GM06990 (cell line): ENCODE data around the gene CCDC157.
"Not testable (repeated sequence)": the region's sequence is repeated elsewhere in the genome, so short reads cannot be mapped to it uniquely, and the experiment has no call there.

Experiments
- DNase-seq: peaks from one replicate; pipeline ENCODE4 v3.0.0-alpha.2; 2011; ENCODE audit not compliant: insufficient read length; ENCODE audit errors: extremely low read depth
- H3K27me3 ChIP-seq: replicated peaks from 2 replicates; pipeline ENCODE4 v1.6.0; 2011; ENCODE audit warnings: low read length; ENCODE audit not compliant: control insufficient read depth, insufficient read depth
- H3K36me3 ChIP-seq: 2 replicates; pipeline ENCODE4 v1.5.1; 2011; ENCODE audit warnings: low read length; ENCODE audit not compliant: control insufficient read depth, insufficient read depth
- H3K4me3 ChIP-seq: replicated peaks from 2 replicates; pipeline ENCODE4 v1.5.1; 2011; ENCODE audit warnings: low read depth, mild to moderate bottlenecking, control low read depth, low read length
- TF ChIP-seq, protein P1 (sequence below): IDR thresholded peaks from 2 replicates; pipeline ENCODE4 v1.5.1; 2011; ENCODE audit warnings: low read length, control low read depth, mild to moderate bottlenecking, inconsistent platforms; ENCODE audit not compliant: insufficient read depth, poor library complexity, severe bottlenecking

Gene CCDC157

GRCh38 chr22:30396871-30397655, 40.3 kb downstream of the CCDC157 start, which contains the start of gene SEC14L2:
SEC14L2 (plus strand) TSS chr22:30397018; CDS start chr22:30397117, 99 bp downstream.
- Histone ChIP-seq H3K27me3 (peaks cover 3% of the 10 kb centered on the region), H3K36me3 (no peaks in the 10 kb centered on the region), H3K4me3 (peak within 1 kb of the TSS; percentile 64)
- DNase-seq: no peak
- TF ChIP-seq, protein P1, sequence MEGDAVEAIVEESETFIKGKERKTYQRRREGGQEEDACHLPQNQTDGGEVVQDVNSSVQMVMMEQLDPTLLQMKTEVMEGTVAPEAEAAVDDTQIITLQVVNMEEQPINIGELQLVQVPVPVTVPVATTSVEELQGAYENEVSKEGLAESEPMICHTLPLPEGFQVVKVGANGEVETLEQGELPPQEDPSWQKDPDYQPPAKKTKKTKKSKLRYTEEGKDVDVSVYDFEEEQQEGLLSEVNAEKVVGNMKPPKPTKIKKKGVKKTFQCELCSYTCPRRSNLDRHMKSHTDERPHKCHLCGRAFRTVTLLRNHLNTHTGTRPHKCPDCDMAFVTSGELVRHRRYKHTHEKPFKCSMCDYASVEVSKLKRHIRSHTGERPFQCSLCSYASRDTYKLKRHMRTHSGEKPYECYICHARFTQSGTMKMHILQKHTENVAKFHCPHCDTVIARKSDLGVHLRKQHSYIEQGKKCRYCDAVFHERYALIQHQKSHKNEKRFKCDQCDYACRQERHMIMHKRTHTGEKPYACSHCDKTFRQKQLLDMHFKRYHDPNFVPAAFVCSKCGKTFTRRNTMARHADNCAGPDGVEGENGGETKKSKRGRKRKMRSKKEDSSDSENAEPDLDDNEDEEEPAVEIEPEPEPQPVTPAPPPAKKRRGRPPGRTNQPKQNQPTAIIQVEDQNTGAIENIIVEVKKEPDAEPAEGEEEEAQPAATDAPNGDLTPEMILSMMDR: no peak

DNA sequence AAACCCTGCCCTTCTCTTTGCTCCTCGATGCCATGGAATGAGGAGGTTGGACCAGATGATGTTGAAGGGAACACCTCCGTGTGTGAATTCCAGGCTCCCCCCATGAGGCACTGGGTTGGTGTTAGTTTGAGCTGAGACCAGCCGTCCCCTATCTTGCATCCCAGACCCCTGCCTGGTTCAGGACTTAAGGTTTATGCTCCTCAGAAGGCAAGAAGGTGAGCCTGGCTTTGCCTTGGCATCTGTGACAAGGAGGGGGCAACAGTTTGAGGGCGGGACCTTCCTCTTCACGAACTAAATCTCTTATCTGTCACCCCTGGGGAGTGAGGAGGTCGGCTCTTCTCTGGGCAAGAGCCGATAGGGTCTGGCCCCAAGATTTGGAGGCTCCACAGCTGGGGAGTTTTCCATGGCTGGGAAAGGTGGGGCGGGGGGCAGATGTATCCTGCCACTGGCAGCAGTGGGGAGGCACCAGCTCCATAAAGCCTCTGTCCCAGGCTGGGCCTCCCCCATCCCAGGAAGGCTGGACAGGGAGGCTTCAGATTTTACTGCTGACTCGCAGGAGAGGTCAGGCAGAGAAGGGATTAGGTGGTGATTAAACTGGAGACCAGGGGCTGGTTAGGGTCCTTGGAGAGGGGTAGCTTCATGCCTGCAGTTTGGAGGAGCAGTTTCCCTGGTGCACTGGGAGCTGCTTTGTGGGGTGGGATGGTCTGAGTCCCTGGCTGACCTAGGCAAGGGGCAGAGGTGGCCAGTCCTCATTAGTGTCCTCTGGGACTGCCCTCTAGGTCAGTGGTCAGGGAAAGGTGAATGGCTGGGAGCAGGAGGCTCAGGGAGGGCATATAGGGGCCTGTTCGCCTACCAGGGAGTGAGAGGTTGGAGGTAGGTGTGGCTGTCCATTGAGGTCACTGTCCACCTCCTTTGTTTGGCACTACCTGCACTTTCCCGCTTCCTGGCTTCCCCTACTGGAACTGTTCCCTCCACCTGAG, 41.1 kb downstream of the CCDC157 start:
- H3K27me3 ChIP-seq: peaks cover 3% of the 10 kb centered on the region
- H3K4me3 ChIP-seq: peak overlapping the region; percentile 64; the same call in 1 of the 2 replicates
- DNase-seq: no peak
- TF ChIP-seq, protein P1: no peak
- no peaks in the 10 kb centered on the region for H3K36me3 ChIP-seq

GRCh38 chr22:30398685-30399680, 42.2 kb downstream of the CCDC157 start:
- Histone ChIP-seq H3K36me3 (no peaks in the 10 kb centered on the region), H3K27me3 (peaks cover 3% of the 10 kb centered on the region), H3K4me3 (no peak overlapping the region)
- TF ChIP-seq, protein P1: no peak
- DNase-seq: no peak

GRCh38 chr22:30399718-30400117, 42.9 kb downstream of the CCDC157 start:
- no peaks in the 10 kb centered on the region for H3K36me3 ChIP-seq
- TF ChIP-seq, protein P1: no peak
- no peak for DNase-seq
- H3K27me3 ChIP-seq: peaks cover 3% of the 10 kb centered on the region
- H3K4me3 ChIP-seq: no peak overlapping the region

GRCh38 chr22:30400159-30400558, 43.4 kb downstream of the CCDC157 start:
- Histone ChIP-seq H3K36me3 (no peaks in the 10 kb centered on the region), H3K4me3 (no peak overlapping the region), H3K27me3 (peaks cover 3% of the 10 kb centered on the region)
- DNase-seq: no peak
- TF ChIP-seq, protein P1: no peak

GRCh38 chr22:30401024-30401423, 44.2 kb downstream of the CCDC157 start:
- DNase-seq, H3K36me3 ChIP-seq, H3K27me3 ChIP-seq, H3K4me3 ChIP-seq: not testable (repeated sequence)
